Measurements from ENCODE around the gene STK35. TPM values are rescaled to one million over a fixed set of nuclear protein-coding genes. Genes with fewer than 3 reads are reported as not detected.

Gene STK35
- total and polyA plus RNA-seq, 2 experiments from 2014 or later, result 14.2 to 59.7 TPM

DNA sequence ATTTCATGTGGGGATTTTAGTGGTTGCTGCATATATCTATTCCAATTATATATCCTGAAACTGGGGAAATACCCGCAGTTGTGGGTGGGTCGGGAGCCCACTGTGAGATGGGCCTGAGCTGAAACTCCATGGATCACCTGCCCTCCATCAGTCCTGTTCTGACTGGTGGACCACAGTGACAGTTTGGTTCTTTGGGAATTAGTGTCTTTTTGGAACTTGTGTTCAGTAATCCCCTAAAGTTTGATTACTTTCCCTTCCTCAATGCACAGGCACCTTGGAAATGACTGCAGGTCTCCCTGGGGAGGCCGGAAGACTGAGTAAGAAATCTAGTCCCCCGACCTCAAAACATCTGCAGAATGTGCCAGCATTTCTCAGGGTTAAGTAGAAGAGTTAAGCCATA lies 11.3 kb downstream of the STK35 start (continued):
- TF ChIP-seq, protein P1, sequence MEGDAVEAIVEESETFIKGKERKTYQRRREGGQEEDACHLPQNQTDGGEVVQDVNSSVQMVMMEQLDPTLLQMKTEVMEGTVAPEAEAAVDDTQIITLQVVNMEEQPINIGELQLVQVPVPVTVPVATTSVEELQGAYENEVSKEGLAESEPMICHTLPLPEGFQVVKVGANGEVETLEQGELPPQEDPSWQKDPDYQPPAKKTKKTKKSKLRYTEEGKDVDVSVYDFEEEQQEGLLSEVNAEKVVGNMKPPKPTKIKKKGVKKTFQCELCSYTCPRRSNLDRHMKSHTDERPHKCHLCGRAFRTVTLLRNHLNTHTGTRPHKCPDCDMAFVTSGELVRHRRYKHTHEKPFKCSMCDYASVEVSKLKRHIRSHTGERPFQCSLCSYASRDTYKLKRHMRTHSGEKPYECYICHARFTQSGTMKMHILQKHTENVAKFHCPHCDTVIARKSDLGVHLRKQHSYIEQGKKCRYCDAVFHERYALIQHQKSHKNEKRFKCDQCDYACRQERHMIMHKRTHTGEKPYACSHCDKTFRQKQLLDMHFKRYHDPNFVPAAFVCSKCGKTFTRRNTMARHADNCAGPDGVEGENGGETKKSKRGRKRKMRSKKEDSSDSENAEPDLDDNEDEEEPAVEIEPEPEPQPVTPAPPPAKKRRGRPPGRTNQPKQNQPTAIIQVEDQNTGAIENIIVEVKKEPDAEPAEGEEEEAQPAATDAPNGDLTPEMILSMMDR (conservative IDR thresholded peaks at IDR 0.05; ENCODE audit: low read depth in 2 of 2), result no peak
- TF ChIP-seq STAT1 (IDR thresholded peaks at IDR 0.05; ENCODE audit: unreplicated experiment) (no peak), POLR2AphosphoS5 (IDR thresholded peaks at IDR 0.05; ENCODE audit: low read depth) (no peak), ZNF331 (CRISPR knock-in tag; IDR thresholded peaks at IDR 0.05; ENCODE audit: low read depth) (no peak), ZNF114 (CRISPR knock-in tag; IDR thresholded peaks at IDR 0.05) (no peak), EZH2phosphoT487 (IDR thresholded peaks at IDR 0.05; ENCODE audit: unreplicated experiment) (no peak), JUNB (IDR thresholded peaks at IDR 0.05; ENCODE audit: unreplicated experiment) (no peak), CREB1 (CRISPR knock-in tag; IDR thresholded peaks at IDR 0.05; ENCODE audit: low read depth) (no peak), NANOG (IDR thresholded peaks at IDR 0.05; ENCODE audit: borderline replicate concordance) (no peak), EZH2 (IDR thresholded peaks at IDR 0.05; ENCODE audit: low read depth, unreplicated experiment) (no peak)

GRCh38 chr20:2114127-2114959 lies 12.7 kb downstream of the STK35 start:
- Mint-ChIP-seq H3K4me1 (peaks cover 6% of the 10 kb centered on the region), H3K9me3 (no peaks in the 10 kb centered on the region), H3K27ac (no peak overlapping the region), H3K27me3 (ENCODE audit: insufficient read depth, low read depth, poor library complexity) (peaks cover 1% of the 10 kb centered on the region), H3K36me3 (ENCODE audit: low read depth) (peaks cover 33% of the 10 kb centered on the region), H3K4me3 (no peak overlapping the region)
- peaks cover 93% of the 10 kb centered on the region for H3K79me2 ChIP-seq (replicated peaks; ENCODE audit: insufficient read depth)
- H3K4me1 ChIP-seq (ENCODE audit: insufficient read depth), result no peaks in the 10 kb centered on the region
- H2AFZ ChIP-seq, result no peak overlapping the region
- no peak overlapping the region for H3K27ac ChIP-seq (ENCODE audit: low read depth)
- H3K27me3 ChIP-seq (ENCODE audit: insufficient read depth), result no peaks in the 10 kb centered on the region
- no peak overlapping the region for H3K4me3 ChIP-seq
- DNase-seq (ENCODE audit: low spot score) (no peak), ATAC-seq (no peak)
- no peak overlapping the region for H3K4me2 ChIP-seq
- 0 out of 2 replicates have a peak, but pooled peaks cover 9% of the 10 kb centered on the region for H3K36me3 ChIP-seq (ENCODE audit: insufficient read depth)
- H4K20me1 ChIP-seq (replicated peaks; ENCODE audit: insufficient read depth), result peaks cover 63% of the 10 kb centered on the region
- no peaks in the 10 kb centered on the region for H3K9me2 ChIP-seq (ENCODE audit: insufficient read depth)
- H3F3A ChIP-seq (replicated peaks; ENCODE audit: low read depth), result no peaks in the 10 kb centered on the region
- no peak for TF ChIP-seq NANOG (IDR thresholded peaks at IDR 0.05; ENCODE audit: borderline replicate concordance)
- no peak for TF ChIP-seq CREB1 (CRISPR knock-in tag; IDR thresholded peaks at IDR 0.05; ENCODE audit: low read depth)
- TF ChIP-seq ZNF331 (CRISPR knock-in tag; IDR thresholded peaks at IDR 0.05; ENCODE audit: low read depth), result no peak
- TF ChIP-seq, protein P1 (conservative IDR thresholded peaks at IDR 0.05; ENCODE audit: low read depth in 2 of 2), result no peak
- TF ChIP-seq EZH2 (IDR thresholded peaks at IDR 0.05; ENCODE audit: low read depth, unreplicated experiment), result no peak
- TF ChIP-seq, protein P2, sequence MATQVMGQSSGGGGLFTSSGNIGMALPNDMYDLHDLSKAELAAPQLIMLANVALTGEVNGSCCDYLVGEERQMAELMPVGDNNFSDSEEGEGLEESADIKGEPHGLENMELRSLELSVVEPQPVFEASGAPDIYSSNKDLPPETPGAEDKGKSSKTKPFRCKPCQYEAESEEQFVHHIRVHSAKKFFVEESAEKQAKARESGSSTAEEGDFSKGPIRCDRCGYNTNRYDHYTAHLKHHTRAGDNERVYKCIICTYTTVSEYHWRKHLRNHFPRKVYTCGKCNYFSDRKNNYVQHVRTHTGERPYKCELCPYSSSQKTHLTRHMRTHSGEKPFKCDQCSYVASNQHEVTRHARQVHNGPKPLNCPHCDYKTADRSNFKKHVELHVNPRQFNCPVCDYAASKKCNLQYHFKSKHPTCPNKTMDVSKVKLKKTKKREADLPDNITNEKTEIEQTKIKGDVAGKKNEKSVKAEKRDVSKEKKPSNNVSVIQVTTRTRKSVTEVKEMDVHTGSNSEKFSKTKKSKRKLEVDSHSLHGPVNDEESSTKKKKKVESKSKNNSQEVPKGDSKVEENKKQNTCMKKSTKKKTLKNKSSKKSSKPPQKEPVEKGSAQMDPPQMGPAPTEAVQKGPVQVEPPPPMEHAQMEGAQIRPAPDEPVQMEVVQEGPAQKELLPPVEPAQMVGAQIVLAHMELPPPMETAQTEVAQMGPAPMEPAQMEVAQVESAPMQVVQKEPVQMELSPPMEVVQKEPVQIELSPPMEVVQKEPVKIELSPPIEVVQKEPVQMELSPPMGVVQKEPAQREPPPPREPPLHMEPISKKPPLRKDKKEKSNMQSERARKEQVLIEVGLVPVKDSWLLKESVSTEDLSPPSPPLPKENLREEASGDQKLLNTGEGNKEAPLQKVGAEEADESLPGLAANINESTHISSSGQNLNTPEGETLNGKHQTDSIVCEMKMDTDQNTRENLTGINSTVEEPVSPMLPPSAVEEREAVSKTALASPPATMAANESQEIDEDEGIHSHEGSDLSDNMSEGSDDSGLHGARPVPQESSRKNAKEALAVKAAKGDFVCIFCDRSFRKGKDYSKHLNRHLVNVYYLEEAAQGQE (IDR thresholded peaks at IDR 0.05; ENCODE audit: unreplicated experiment), result no peak
